Measurements from ENCODE around the gene SLFN11. TPM values are rescaled to one million over a fixed set of nuclear protein-coding genes. Genes with fewer than 3 reads are reported as not detected.
"Not testable (repeated sequence)": the region's sequence is repeated elsewhere in the genome, so short reads cannot be mapped to it uniquely, and the experiment has no call there.

SLFN11 gene
- total and polyA plus RNA-seq, 12 donors, result 4.3 to 25.7 (median 17.1) TPM

DNA sequence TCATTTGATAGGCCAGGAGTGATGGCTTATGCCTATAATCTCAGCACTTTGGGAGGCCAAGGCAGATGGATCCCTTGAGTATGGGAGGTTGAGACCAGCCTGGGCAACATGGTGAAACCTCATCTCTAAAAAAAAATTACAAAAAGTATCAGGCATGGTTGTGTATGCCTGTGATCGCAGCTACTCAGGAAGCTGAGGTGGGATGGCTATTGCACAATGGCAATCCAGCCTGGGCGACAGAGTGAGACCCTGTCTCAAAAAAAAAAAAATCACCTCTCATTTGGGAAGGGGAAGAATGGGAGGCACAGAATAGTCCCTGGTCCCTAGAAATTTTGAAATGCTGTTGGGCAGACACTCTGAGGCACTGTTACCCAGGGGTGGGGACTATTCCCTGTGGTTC lies 35.2 kb downstream of the SLFN11 start:
- Histone ChIP-seq H3K4me3 (no peak overlapping the region), H3K4me1 (peaks cover 0 to 25% (median 0%) of the 10 kb centered on the region in 9 donors), H3K36me3 (no peaks in the 10 kb centered on the region), H3K27ac (peak overlapping the region in 1 of 10 donors; percentile 6), H3K27me3 (no peaks in the 10 kb centered on the region), H3K9me3 (peaks cover 0 to 34% (median 9%) of the 10 kb centered on the region in 11 donors)
- intact Hi-C loops (cut with DNase I), result no loop called here
- 84 to 88% methylated on average over 2 of the region's 2 CpGs for WGBS, 2 donors
- TF ChIP-seq, protein P1, sequence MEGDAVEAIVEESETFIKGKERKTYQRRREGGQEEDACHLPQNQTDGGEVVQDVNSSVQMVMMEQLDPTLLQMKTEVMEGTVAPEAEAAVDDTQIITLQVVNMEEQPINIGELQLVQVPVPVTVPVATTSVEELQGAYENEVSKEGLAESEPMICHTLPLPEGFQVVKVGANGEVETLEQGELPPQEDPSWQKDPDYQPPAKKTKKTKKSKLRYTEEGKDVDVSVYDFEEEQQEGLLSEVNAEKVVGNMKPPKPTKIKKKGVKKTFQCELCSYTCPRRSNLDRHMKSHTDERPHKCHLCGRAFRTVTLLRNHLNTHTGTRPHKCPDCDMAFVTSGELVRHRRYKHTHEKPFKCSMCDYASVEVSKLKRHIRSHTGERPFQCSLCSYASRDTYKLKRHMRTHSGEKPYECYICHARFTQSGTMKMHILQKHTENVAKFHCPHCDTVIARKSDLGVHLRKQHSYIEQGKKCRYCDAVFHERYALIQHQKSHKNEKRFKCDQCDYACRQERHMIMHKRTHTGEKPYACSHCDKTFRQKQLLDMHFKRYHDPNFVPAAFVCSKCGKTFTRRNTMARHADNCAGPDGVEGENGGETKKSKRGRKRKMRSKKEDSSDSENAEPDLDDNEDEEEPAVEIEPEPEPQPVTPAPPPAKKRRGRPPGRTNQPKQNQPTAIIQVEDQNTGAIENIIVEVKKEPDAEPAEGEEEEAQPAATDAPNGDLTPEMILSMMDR (IDR thresholded peaks at IDR 0.05), result no peak
- ATAC-seq, result no peak
- no peak for DNase-seq

DNA sequence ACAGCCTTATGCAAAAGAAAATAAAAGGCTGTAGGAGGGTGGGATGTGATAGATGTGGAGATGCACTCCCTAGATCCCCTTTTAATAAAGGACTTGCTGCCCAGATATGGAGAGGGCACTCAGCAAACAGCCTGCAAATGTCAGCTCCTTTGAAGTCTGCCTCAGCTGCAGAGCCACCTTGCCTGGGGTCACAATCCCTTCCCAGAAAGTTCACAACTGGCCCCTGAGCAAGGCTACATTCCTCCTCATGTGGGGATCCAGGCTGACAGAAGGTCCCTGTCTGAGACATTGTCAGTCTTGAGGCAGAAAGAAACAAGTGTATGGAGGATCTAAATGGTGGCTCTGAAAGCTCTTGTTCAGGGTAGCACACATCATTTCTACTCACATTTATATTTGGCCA lies 36.1 kb downstream of the SLFN11 start:
- no peak for DNase-seq

DNA sequence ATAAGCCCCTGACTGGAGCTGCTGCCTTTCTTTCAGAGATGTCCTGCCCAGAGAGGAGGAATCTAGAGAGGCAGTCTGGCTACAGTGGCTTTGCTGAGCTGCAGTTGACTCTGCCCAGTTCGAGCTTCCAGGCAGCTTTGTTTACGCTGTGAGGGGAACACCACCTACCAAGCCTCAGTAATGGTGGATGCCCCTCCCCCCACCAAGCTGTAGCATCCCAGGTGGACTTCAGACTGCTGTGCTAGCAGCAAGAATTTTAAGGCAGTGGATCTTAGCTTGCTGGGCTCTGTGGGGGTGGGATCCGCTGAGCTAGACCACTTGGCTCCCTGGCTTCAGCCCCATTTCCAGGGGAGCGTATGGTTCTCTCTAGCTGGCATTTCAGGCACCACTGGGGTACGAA lies 39.8 kb downstream of the SLFN11 start:
- H3K4me3 ChIP-seq; DNase-seq; intact Hi-C loops (cut with DNase I); H3K27me3 ChIP-seq; ATAC-seq; H3K36me3 ChIP-seq; H3K9me3 ChIP-seq; H3K27ac ChIP-seq; H3K4me1 ChIP-seq: not testable (repeated sequence)
- 82 to 83% methylated on average over 5 of the region's 5 CpGs for WGBS, 2 donors

More for the DNA sequence above, 36.1 kb downstream of the SLFN11 start:
- ATAC-seq, result no peak
- Histone ChIP-seq H3K36me3 (no peaks in the 10 kb centered on the region), H3K4me3 (no peak overlapping the region), H3K27ac (no peak overlapping the region), H3K27me3 (peaks cover 0 to 3% (median 0%) of the 10 kb centered on the region in 7 donors), H3K4me1 (peaks cover 0 to 16% (median 0%) of the 10 kb centered on the region in 9 donors), H3K9me3 (peaks cover 0 to 27% (median 9%) of the 10 kb centered on the region in 11 donors)
- TF ChIP-seq, protein P1 (IDR thresholded peaks at IDR 0.05), result no peak
- intact Hi-C loops (cut with DNase I), result no loop called here

DNA sequence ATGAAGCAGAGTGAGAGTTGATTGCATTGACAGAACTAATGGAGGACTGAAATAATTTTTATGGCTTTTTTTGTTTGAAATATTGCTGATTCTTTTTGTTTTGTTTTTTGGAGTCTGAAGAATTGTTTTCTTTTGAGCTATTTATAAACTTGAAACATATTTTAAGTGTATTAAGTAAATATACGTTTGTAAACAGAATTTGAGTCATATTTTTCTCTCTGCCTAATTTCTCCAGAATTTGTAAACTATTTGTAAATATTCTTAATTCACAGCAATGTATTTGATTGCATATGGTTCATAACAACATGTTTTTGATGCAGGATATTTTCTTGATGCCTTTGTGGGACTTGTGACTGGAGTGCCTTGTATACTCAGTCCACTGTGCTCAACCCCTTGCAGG lies 50.7 kb downstream of the SLFN11 start:
- no peak overlapping the region for H3K27ac ChIP-seq
- intact Hi-C loops (cut with DNase I), result no loop called here
- H3K9me3 ChIP-seq, result peaks cover 0 to 7% (median 0%) of the 10 kb centered on the region in 11 donors
- 82 to 87% methylated on average over 1 of the region's 1 CpG for WGBS, 2 donors
- TF ChIP-seq, protein P1 (IDR thresholded peaks at IDR 0.05), result no peak
- no peaks in the 10 kb centered on the region for H3K4me1 ChIP-seq
- H3K27me3 ChIP-seq, result no peaks in the 10 kb centered on the region
- no peak overlapping the region for H3K4me3 ChIP-seq
- peaks cover 0 to 27% (median 0%) of the 10 kb centered on the region in 9 donors for H3K36me3 ChIP-seq
- no peak for ATAC-seq
- no peak for DNase-seq

GRCh38 chr17:35315971-35316370 lies 57.5 kb downstream of the SLFN11 start:
- intact Hi-C loops (cut with DNase I), result loop anchor here in 6 of 10 donors (1.0 to 10.0 kb wide), 7 partner anchors 30 to 429 kb away; partner anchors contain the start of genes SLFN11 (in 2 of the 6) and SLFN12 (in 1 of the 6)
- TF ChIP-seq, protein P1 (IDR thresholded peaks at IDR 0.05), result no peak
- Histone ChIP-seq H3K27ac (peak overlapping the region in 7 of 10 donors; percentile 75 to 91 (median 86)), H3K27me3 (no peaks in the 10 kb centered on the region), H3K36me3 (no peaks in the 10 kb centered on the region), H3K9me3 (no peaks in the 10 kb centered on the region), H3K4me3 (no peak overlapping the region), H3K4me1 (peaks cover 7 to 35% (median 33%) of the 10 kb centered on the region in 9 donors)
- ATAC-seq (no peak), DNase-seq (no peak)
- 91 to 97% methylated on average over 2 of the region's 2 CpGs for WGBS, 2 donors

All from heart right ventricle (tissue), 16 donors.